ENCODE results near the gene NUP214. TPM values are rescaled to one million over a fixed set of nuclear protein-coding genes. Genes with fewer than 3 reads are reported as not detected.
"Not testable (repeated sequence)": the region's sequence is repeated elsewhere in the genome, so short reads cannot be mapped to it uniquely, and the experiment has no call there.

Gene NUP214
- total RNA-seq, 1 experiment from 2014 or later, result 11.9 TPM

DNA sequence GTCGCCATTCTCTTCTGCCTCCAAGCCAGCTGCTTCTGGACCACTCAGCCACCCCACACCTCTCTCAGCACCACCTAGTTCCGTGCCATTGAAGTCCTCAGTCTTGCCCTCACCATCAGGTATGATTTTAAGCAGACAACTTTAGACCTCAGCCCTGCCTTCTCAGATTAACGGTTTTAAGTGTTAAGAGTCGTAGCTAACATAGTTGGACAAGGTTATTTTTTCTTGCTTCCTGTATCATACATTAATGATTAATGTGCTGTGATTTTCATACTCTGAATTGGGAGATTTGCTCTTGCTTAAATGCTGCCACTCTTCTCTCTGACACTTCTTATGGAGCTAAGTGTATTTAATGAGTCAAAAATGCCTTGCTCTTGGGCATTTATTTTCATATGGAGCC is 20.8 kb downstream of the NUP214 start:
- no peak for DNase-seq (ENCODE audit: low spot score)
- in situ Hi-C loops (cut with HindIII; ENCODE audit: low sequenced_read_pairs), result no loop called here

GRCh38 chr9:131148276-131148675 is 22.9 kb downstream of the NUP214 start:
- in situ Hi-C loops (cut with HindIII; ENCODE audit: low sequenced_read_pairs), result no loop called here

GRCh38 chr9:131148966-131149687 is 23.7 kb downstream of the NUP214 start:
- no peak for DNase-seq (ENCODE audit: low spot score)
- in situ Hi-C loops (cut with HindIII; ENCODE audit: low sequenced_read_pairs), result no loop called here

More at GRCh38 chr9:131148276-131148675, 22.9 kb downstream of the NUP214 start:
- DNase-seq (ENCODE audit: low spot score), result no peak

DNA sequence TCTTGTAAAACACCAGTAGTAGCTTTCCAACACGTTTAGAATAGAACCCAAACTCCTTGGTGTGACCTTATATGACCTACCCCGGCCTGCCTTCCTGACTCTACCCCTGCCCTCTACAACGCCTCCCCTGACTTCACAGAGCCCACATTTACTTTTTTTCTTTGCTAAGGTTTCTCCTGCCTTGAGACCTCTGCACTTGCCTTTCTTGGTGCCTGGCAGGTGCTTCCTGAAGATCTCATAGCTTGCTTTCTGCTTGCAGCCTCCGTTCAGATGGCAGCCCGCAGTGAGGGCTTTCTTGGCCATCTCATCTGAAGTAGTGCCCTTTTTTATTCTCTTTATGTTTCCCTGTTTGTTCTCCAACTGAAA is 24.3 kb downstream of the NUP214 start:
- in situ Hi-C loops (cut with HindIII; ENCODE audit: low sequenced_read_pairs), result no loop called here
- no peak for DNase-seq (ENCODE audit: low spot score)

DNA sequence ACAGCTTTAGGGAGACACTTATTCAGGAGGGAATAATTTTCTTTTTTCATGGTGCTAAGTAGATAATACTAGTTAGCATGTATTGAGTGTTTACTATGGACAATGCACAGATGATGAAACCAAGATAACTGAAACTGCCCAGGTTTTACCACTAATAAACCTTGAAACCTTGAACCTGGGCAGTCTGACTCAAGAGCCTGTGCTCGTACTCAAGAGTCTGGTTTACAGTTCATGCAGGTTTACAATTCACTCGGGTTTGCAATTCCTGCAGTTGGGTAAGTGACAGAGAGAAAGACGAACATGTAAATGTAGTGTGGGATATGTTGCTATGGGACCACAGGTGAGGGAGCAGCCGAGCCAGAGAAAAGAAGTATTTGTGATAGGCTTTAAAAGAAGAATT is 28.2 kb downstream of the NUP214 start:
- no peak for DNase-seq (ENCODE audit: low spot score)
- in situ Hi-C loops (cut with HindIII; ENCODE audit: low sequenced_read_pairs), result no loop called here

DNA sequence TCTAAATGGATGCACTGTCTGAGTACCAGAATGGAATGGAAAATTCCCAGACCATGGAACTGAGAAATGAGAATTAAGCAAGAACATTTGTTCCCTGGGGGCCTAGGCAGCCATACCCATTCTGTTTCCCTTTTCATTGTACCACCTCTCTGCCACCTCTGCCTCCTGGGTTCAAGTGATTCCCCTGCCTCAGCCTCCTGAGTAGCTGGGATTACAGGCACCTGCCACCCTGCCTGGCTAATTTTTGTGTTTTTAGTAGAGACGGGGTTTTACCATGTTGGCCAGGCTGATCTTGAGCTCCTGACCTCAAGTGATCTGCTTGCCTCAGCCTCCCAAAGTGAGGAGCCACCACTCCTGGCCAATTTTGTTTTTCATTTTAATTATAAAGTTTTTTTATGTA is 33.3 kb downstream of the NUP214 start:
- in situ Hi-C loops (cut with HindIII; ENCODE audit: low sequenced_read_pairs); DNase-seq (ENCODE audit: low spot score): not testable (repeated sequence)

- in situ Hi-C loops (cut with HindIII; ENCODE audit: low sequenced_read_pairs), result no loop called here
These were observed 35.2 kb downstream of the NUP214 start for GRCh38 chr9:131160416-131161112.

DNA sequence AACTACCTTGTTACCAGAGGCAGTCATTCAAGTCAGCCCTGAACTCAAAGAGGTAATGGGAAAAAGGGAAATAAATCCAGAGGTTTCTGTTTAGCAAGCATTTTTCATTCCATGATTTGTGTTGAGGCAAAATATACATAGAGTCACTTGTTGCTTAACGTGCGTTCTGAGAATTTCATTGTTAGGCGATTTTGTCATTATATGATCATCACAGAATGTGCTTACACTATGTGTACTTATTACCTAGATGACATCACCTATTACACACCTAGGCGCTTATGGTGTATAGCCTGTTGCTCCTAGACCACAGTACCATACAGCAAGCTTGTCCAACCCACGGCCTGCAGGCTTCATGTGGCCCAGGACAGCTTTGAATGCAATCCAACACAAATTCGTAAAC is 36.2 kb downstream of the NUP214 start:
- no peak for DNase-seq (ENCODE audit: low spot score)
- in situ Hi-C loops (cut with HindIII; ENCODE audit: low sequenced_read_pairs), result no loop called here

More at GRCh38 chr9:131160416-131161112, 35.2 kb downstream of the NUP214 start:
- no peak for DNase-seq (ENCODE audit: low spot score)

DNA sequence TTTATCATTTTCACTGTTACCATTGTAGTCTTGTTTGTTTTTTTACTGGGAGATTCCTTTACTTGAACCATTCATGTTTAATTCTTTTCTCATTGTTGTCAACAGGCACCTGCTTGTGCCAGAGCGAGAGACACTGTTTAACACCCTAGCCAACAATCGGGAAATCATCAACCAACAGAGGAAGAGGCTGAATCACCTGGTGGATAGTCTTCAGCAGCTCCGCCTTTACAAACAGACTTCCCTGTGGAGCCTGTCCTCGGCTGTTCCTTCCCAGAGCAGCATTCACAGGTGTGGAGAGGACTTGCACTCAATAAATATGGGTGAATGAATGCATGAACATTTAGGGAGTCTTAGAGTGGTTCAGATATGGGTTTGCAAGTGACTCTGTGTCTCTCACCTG is 37.5 kb downstream of the NUP214 start:
- in situ Hi-C loops (cut with HindIII; ENCODE audit: low sequenced_read_pairs), result no loop called here
- DNase-seq (ENCODE audit: low spot score), result no peak

- in situ Hi-C loops (cut with HindIII; ENCODE audit: low sequenced_read_pairs), result no loop called here
- no peak for DNase-seq (ENCODE audit: low spot score)
These were observed 40.1 kb downstream of the NUP214 start for GRCh38 chr9:131165523-131165922.

GRCh38 chr9:131167146-131167692 is 41.8 kb downstream of the NUP214 start:
- in situ Hi-C loops (cut with HindIII; ENCODE audit: low sequenced_read_pairs), result no loop called here
- DNase-seq (ENCODE audit: low spot score), result peak; percentile 31

DNA sequence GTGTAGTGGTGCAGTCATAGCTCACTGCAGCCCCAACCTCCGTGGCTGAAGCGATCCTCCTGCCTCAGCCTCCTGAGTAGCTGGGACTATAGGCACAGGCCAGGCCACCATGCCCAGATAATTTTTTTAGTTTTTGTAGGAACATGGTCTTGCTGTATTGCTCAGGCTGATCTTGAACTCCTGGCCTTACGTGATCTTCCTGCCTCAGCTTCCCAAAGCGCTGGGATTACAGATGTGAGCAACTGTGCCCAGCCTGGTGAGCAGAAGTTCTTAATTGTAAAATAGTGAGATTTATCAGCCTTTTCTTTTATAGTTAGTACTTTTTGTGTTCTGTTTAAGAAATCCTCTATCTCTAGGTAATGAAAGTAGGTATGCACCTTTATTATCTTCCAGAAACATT is 42.5 kb downstream of the NUP214 start:
- no peak for DNase-seq (ENCODE audit: low spot score)

GRCh38 chr9:131169563-131170240 is 44.3 kb downstream of the NUP214 start:
- DNase-seq (ENCODE audit: low spot score), result no peak
- in situ Hi-C loops (cut with HindIII; ENCODE audit: low sequenced_read_pairs), result no loop called here

More for the DNA sequence above, 42.5 kb downstream of the NUP214 start:
- in situ Hi-C loops (cut with HindIII; ENCODE audit: low sequenced_read_pairs), result no loop called here

DNA sequence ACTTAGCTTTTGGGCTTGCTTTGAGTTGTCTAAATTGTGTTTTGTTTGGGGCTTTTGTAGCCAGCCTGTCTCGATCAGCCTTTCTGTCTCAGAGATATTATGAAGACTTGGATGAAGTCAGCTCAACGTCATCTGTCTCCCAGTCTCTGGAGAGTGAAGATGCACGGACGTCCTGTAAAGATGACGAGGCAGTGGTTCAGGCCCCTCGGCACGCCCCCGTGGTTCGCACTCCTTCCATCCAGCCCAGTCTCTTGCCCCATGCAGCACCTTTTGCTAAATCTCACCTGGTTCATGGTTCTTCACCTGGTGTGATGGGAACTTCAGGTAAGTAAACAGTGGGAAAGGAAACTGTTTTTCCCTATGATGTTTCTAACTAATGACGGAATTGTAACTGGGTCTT is 48.6 kb downstream of the NUP214 start:
- DNase-seq (ENCODE audit: low spot score), result no peak
- in situ Hi-C loops (cut with HindIII; ENCODE audit: low sequenced_read_pairs), result no loop called here

GRCh38 chr9:131174681-131175239 is 49.4 kb downstream of the NUP214 start:
- in situ Hi-C loops (cut with HindIII; ENCODE audit: low sequenced_read_pairs), result no loop called here
- DNase-seq (ENCODE audit: low spot score), result no peak

- no peak for DNase-seq (ENCODE audit: low spot score)
- in situ Hi-C loops (cut with HindIII; ENCODE audit: low sequenced_read_pairs), result no loop called here
These were observed 52.5 kb downstream of the NUP214 start for GRCh38 chr9:131177898-131178297.

- in situ Hi-C loops (cut with HindIII; ENCODE audit: low sequenced_read_pairs), result no loop called here
- DNase-seq (ENCODE audit: low spot score), result peak; percentile 53
These were observed 53.0 kb downstream of the NUP214 start for GRCh38 chr9:131178382-131178781.

DNA sequence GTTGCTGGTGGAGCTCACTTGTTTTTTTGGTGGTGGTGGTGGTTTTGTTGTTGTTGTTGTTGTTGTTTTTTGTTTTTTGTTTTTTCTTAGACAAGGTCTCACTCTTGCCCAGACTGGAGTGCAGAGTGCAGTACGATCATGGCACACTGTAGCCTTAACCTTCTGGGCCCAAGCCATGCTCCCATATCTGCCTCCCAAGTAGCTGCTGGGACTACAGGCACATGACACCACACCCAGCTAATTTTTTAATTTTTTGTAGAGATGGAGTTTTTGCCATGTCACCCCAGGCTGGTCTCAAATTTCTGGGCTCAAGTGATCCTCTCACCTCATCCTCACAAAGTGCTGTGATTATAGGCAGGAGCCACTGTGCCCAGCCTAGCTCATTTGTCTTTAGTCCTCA is 53.5 kb downstream of the NUP214 start:
- DNase-seq (ENCODE audit: low spot score), result no peak
- in situ Hi-C loops (cut with HindIII; ENCODE audit: low sequenced_read_pairs), result no loop called here

DNA sequence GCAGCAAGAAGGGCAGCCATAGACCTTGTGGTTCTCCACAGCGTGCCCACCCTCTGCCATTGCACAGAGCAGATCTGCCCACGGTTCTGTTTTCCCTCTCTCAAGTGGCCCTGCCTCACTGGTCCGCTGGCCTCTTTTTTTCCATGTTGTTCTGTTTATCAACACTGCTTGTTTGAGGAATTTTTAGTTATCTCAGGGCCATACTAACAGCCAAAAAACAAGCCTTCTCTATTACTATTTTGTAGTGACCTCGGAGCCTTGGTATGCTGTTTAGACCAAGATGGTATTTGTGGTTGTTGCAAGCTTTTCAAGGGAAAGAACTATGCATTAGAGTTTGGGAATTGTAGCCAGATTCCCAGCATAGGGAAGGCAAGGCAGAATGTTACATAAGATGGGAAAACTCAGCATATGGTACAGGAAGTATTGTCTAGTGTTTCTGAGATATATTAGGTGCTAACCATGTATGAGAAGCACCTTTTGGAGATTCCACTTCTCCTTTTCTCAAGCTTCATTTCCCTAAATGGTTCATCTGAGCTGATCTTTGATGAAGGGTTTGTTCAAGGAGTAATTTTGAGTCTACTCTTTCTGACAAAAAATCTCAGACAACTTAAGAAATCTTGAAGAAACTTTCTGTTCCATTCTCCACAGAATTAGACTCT is 54.3 kb downstream of the NUP214 start:
- in situ Hi-C loops (cut with HindIII; ENCODE audit: low sequenced_read_pairs), result no loop called here
- no peak for DNase-seq (ENCODE audit: low spot score)
